Bronchial epithelial cell (primary cell): ENCODE measurements around the gene KLHL18. TPM values are rescaled to one million over a fixed set of nuclear protein-coding genes. Genes with fewer than 3 reads are reported as not detected.

Experiments used
- DNase-seq: peaks from one replicate; pipeline ENCODE4 v3.0.0-alpha.2; 2010; ENCODE audit warnings: low read depth
- FAIRE-seq: peaks from 2 replicates; lab custom pipeline; 2011; peaks lifted over from hg19 to GRCh38; lab: Jason Lieb, UNC
- H3K27me3 ChIP-seq: 2 replicates; pipeline ENCODE4 v1.5.1; 2011; ENCODE audit warnings: low read length; ENCODE audit not compliant: control insufficient read depth, insufficient read depth
- H3K36me3 ChIP-seq: 2 replicates; pipeline ENCODE4 v1.5.1; 2011; ENCODE audit warnings: low read length; ENCODE audit not compliant: control insufficient read depth, insufficient read depth
- H3K4me3 ChIP-seq: 2 replicates; pipeline ENCODE4 v1.5.1; 2011; ENCODE audit warnings: mild to moderate bottlenecking, low read depth, low read length, control low read depth
- total RNA-seq: library from RNA; depleted of rRNA; stranded (reverse); fragments of >200 nt; gene quantifications from 2 replicates; pipeline ENCODE4 v1.2.1, GENCODE V29; 2014
- TF ChIP-seq, protein P1 (sequence below): IDR thresholded peaks from 2 replicates; pipeline ENCODE4 v1.5.1; 2011; ENCODE audit warnings: mild to moderate bottlenecking, moderate library complexity, low read length, control low read depth, inconsistent platforms; ENCODE audit not compliant: insufficient read depth, severe bottlenecking

Gene KLHL18
- total RNA-seq, 1 donor from 2014 or later = 25.5 TPM

DNA sequence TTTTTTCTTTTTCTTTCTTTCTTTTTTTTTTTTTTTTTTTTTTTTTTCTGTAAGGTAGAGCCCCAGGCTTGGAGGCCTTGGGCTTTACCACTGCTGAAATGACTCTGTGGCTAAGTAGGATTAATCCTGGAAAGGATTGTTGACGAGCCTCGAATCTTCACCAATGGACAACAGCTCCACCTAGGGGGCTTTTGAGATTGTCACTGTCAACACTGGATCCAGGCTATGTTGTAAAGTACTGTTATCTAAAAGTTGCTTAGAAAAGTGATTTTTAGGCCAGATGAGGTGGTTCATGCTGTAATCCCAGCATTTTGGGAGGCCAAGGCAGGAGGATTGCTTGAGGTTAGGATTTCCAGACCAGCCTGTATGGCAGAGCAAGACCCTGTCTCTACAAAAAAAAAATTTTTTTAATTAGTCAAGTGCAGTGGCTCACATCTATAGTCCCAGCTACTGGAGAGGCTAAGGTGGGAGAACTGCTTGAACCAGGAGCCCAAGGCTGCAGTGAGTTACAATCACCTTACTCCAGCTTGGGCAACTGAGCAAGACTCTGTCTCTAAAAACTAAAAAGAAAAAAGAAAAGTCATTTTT lies 41.6 kb downstream of the KLHL18 start:
- FAIRE-seq (no peak), DNase-seq (peak; percentile 68)
- H3K4me3 ChIP-seq = no peak overlapping the region
- peaks cover 11% of the 10 kb centered on the region for H3K36me3 ChIP-seq
- H3K27me3 ChIP-seq = no peaks in the 10 kb centered on the region
- TF ChIP-seq, protein P1, sequence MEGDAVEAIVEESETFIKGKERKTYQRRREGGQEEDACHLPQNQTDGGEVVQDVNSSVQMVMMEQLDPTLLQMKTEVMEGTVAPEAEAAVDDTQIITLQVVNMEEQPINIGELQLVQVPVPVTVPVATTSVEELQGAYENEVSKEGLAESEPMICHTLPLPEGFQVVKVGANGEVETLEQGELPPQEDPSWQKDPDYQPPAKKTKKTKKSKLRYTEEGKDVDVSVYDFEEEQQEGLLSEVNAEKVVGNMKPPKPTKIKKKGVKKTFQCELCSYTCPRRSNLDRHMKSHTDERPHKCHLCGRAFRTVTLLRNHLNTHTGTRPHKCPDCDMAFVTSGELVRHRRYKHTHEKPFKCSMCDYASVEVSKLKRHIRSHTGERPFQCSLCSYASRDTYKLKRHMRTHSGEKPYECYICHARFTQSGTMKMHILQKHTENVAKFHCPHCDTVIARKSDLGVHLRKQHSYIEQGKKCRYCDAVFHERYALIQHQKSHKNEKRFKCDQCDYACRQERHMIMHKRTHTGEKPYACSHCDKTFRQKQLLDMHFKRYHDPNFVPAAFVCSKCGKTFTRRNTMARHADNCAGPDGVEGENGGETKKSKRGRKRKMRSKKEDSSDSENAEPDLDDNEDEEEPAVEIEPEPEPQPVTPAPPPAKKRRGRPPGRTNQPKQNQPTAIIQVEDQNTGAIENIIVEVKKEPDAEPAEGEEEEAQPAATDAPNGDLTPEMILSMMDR = peak; percentile 73

DNA sequence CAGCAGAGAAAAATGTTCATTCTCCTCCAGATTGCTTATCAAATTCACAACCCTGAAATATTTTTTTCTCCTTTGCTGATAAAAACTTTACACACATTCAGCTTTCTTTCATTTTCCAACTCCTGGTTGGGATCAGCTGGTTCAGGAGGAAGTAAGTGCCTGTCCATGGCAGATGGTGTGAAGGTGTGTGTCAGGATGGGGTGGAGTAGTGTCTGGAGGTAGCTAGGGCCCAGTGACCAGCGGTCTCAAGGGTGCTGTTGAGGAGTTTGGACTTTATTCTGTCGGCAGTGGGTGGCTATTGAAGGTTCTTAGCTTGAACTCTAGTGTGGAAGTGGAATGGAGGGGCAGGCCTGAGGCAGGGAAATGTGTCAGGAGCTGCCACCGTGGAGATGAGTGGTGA lies 51.2 kb downstream of the KLHL18 start:
- H3K4me3 ChIP-seq = no peak overlapping the region
- H3K27me3 ChIP-seq = no peaks in the 10 kb centered on the region
- H3K36me3 ChIP-seq = peaks cover 22% of the 10 kb centered on the region
- FAIRE-seq (no peak), DNase-seq (no peak)
- TF ChIP-seq, protein P1 = no peak

DNA sequence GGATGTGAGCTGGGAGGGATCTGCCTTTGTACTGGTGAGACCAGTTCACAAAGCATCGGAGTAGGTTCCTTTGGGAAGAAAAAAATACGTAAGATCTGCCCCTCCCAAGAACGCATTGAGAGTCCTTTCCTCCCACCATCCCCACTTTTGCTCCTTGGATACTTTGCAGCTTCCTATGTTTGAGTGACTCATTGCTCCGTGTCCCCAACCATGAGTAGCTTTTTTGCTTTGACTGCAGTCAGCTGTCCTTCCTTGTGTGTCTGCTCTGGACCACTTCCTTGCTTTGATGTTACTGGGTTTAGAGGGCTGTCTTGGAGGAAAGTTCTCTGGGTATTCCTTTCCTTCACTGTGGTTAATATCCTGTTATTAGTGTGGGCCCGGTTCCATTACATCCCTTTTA lies 54.9 kb downstream of the KLHL18 start:
- no peak for FAIRE-seq
- H3K27me3 ChIP-seq = no peaks in the 10 kb centered on the region
- TF ChIP-seq, protein P1 = no peak
- peaks cover 16% of the 10 kb centered on the region for H3K36me3 ChIP-seq
- DNase-seq = no peak
- no peak overlapping the region for H3K4me3 ChIP-seq

DNA sequence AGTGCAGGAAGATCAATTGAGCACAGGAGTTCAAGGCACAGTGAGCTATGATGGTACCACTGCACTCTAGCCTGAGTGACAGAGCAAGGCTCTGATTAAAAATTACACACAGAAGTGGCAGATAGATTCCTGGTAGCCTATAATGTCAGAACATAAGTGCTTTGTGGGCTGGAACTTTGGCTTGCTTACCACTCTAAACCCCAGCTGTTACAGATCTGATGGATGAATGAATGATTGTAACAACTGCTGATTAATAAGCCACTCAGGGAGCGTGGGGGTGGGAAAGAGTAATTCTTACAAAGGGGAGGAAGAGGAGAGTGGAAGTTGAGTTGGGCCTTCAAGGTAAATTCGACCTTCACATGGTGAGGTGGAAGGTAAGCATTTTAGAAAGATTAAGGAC lies 57.2 kb downstream of the KLHL18 start:
- Histone ChIP-seq H3K27me3 (no peaks in the 10 kb centered on the region), H3K4me3 (no peak overlapping the region), H3K36me3 (peaks cover 16% of the 10 kb centered on the region)
- DNase-seq (no peak), FAIRE-seq (no peak)
- TF ChIP-seq, protein P1 = no peak

GRCh38 chr3:47340866-47341265 lies 58.1 kb downstream of the KLHL18 start:
- H3K36me3 ChIP-seq = peaks cover 16% of the 10 kb centered on the region

More at GRCh38 chr3:47340866-47341265, 58.1 kb downstream of the KLHL18 start:
- Histone ChIP-seq H3K4me3 (no peak overlapping the region), H3K27me3 (no peaks in the 10 kb centered on the region)
- TF ChIP-seq, protein P1 = no peak
- DNase-seq (no peak), FAIRE-seq (no peak)
